ENCODE data around the gene IL1RAPL1.

IL1RAPL1 gene

DNA sequence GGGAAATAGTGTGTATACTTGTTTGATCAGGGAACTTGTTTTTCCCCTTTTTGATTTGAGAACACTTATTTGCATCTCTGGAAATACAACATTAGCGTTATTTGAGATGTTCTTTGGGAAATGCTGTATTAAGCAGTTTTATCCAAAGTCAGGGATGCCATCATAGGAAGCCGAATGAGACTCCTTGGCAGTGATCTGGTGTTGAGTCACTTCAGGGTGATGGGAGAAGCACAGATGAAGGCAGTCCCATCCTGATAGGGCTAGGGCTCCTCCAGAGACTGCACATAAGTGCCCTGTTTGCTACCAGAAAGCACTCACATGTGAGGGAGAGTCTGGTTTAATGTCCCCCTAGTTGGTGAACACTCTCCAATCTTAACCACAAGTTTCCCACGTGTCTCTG, 62.3 kb downstream of the IL1RAPL1 start:
- DNase-seq (ENCODE audit: low read depth, low spot score): no peak
- TF ChIP-seq, protein P1, sequence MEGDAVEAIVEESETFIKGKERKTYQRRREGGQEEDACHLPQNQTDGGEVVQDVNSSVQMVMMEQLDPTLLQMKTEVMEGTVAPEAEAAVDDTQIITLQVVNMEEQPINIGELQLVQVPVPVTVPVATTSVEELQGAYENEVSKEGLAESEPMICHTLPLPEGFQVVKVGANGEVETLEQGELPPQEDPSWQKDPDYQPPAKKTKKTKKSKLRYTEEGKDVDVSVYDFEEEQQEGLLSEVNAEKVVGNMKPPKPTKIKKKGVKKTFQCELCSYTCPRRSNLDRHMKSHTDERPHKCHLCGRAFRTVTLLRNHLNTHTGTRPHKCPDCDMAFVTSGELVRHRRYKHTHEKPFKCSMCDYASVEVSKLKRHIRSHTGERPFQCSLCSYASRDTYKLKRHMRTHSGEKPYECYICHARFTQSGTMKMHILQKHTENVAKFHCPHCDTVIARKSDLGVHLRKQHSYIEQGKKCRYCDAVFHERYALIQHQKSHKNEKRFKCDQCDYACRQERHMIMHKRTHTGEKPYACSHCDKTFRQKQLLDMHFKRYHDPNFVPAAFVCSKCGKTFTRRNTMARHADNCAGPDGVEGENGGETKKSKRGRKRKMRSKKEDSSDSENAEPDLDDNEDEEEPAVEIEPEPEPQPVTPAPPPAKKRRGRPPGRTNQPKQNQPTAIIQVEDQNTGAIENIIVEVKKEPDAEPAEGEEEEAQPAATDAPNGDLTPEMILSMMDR (IDR thresholded peaks at IDR 0.05; ENCODE audit: low read depth, low read length): no peak
- in situ Hi-C loops (cut with HindIII; ENCODE audit: low sequenced_read_pairs): no loop called here
- H3K4me3 ChIP-seq (ENCODE audit: low read depth, low read length): no peak overlapping the region

DNA sequence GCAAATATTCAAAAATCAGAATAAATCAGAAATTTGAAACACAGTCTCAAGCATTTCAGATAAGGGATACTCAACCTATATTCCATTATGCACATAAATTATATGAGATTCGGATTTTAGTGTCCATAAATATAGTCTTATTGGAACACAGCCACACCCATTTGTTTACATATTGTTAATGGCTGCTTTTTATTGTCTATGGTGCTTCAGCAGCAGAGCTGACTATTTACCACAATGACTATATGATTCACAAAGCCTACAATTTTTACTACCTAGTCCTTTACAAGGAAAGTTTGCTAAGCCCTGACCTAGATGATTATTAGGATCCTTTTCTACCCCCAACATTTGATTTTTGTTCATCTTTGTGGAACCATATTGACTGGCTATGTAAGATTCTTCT, 63.9 kb downstream of the IL1RAPL1 start:
- no peak overlapping the region for H3K4me3 ChIP-seq (ENCODE audit: low read depth, low read length)
- no peak for DNase-seq (ENCODE audit: low read depth, low spot score)
- in situ Hi-C loops (cut with HindIII; ENCODE audit: low sequenced_read_pairs): no loop called here
- TF ChIP-seq, protein P1 (IDR thresholded peaks at IDR 0.05; ENCODE audit: low read depth, low read length): no peak

DNA sequence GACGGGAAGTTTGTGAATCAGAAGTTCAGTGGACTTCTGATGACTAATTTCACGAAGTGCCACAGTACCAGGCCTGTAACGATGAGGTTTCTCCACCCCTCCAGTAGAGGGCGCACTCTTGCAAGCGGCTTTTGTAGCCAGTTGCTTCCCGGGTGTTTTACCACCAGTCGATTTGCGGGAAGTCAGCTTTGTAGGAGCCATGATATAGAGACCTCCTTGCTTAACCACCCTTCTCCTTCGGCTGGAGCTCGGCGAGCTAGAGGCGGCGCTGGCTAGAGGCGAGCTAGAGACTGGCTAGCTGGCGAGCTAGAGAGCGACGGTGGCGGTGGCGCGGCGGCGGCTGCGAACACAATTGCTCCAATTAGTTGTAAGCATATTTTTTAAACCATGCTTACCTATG, 72.0 kb downstream of the IL1RAPL1 start:
- in situ Hi-C loops (cut with HindIII; ENCODE audit: low sequenced_read_pairs): no loop called here
- no peak for DNase-seq (ENCODE audit: low read depth, low spot score)
- TF ChIP-seq, protein P1 (IDR thresholded peaks at IDR 0.05; ENCODE audit: low read depth, low read length): peak; percentile 33
- no peak overlapping the region for H3K4me3 ChIP-seq (ENCODE audit: low read depth, low read length)

DNA sequence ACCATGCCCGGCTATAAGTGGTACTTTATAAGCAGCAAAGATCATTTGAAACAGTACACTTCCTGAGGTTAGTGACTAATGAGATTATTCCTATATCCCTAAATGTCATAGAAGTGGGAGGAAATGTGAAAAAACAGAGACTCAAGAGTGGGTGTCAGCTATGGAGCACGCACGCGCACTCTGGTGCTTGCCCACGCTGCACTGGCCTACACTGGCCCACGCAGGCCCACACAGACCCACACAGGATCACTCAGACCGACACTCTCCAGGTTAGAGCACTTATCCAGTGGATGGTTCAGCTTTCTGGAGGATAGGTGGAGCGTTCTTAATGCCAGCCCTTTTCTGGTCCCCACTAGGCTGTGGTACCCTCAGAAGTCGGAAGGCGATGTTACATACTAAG, 78.5 kb downstream of the IL1RAPL1 start:
- H3K4me3 ChIP-seq (ENCODE audit: low read depth, low read length): no peak overlapping the region
- in situ Hi-C loops (cut with HindIII; ENCODE audit: low sequenced_read_pairs): no loop called here
- TF ChIP-seq, protein P1 (IDR thresholded peaks at IDR 0.05; ENCODE audit: low read depth, low read length): no peak
- DNase-seq (ENCODE audit: low read depth, low spot score): no peak

DNA sequence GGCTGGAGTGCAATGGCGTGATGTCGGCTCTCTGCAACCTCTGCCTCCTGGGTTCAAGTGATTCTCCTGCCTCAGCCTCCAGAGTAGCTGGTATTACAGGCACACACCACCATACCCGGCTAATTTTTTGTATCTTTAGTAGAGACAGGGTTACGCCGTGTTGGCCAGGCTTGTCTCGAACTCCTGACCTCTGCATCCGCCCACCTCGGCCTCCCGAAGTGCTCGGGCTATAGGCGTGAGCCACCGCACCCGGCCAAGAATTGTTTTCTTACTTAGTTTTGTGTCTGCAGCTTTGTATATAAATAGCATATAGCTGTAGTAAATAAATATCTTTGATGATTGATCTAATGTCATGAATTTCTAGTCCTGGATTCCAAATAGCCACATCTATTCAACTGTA, 81.1 kb downstream of the IL1RAPL1 start:
- in situ Hi-C loops (cut with HindIII; ENCODE audit: low sequenced_read_pairs): no loop called here
- TF ChIP-seq, protein P1 (IDR thresholded peaks at IDR 0.05; ENCODE audit: low read depth, low read length): no peak
- no peak for DNase-seq (ENCODE audit: low read depth, low spot score)
- no peak overlapping the region for H3K4me3 ChIP-seq (ENCODE audit: low read depth, low read length)

DNA sequence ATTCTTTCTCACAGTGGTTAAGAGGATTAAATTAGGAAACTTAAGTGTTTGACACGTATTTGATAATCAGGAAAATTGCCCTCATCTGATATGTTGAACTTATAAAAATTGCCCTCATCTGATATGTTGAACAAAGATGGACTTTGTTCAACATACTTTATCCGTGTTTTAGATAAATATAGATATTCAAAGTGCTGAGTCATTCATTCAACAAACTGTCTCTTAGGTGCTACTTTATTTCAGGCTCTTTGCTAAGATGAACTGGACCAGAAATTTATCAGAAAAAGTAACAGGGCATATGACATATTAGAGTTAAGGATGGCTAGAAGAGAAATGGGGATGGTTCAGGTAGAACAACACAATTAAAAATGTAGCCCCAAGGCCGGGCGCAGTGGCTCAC, 81.7 kb downstream of the IL1RAPL1 start:
- no peak for DNase-seq (ENCODE audit: low read depth, low spot score)
- TF ChIP-seq, protein P1 (IDR thresholded peaks at IDR 0.05; ENCODE audit: low read depth, low read length): no peak
- no peak overlapping the region for H3K4me3 ChIP-seq (ENCODE audit: low read depth, low read length)
- in situ Hi-C loops (cut with HindIII; ENCODE audit: low sequenced_read_pairs): no loop called here

DNA sequence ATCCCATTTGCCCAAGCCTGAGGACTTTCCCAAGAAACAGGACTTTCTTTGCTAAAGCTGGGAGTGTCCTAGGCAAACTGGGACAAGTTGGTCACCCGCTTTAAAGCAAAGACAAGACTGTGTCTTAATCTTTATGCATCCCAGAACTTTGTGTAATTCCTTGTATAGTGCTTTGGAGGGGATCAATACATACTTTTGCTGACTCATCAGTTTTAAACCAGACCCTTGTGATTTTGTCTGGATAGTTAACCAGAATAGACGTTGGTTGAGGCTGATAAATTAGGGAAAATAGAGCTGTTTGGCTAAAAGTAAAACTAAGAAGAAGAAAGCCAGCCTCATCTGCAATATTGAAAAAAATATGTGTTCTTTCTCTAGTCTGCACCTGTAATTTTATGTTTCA, 82.8 kb downstream of the IL1RAPL1 start:
- TF ChIP-seq, protein P1 (IDR thresholded peaks at IDR 0.05; ENCODE audit: low read depth, low read length): no peak
- no peak for DNase-seq (ENCODE audit: low read depth, low spot score)
- no peak overlapping the region for H3K4me3 ChIP-seq (ENCODE audit: low read depth, low read length)
- in situ Hi-C loops (cut with HindIII; ENCODE audit: low sequenced_read_pairs): no loop called here
